A673 (cell line): ENCODE measurements around the gene WDFY4. TPM values are rescaled to one million over a fixed set of nuclear protein-coding genes. Genes with fewer than 3 reads are reported as not detected.

Experiments
- BruUV-seq: library from RNA; stranded (reverse); fragments of 400-500 nt; replicated peaks from 2 replicates; lab custom pipeline; 2021; lab: Mats Ljungman, UMichigan
- CTCF ChIA-PET: fragments of 300-600 bp; sonication (Branson Sonifier 250); formaldehyde crosslinking; loops from one replicate; lab custom pipeline; 2022; ENCODE audit warnings: antibody characterized with exemption; lab: Charles Lee
- POLR2A ChIA-PET: fragments of 300-600 bp; sonication (Branson Sonifier 250); formaldehyde crosslinking; loops from one replicate; lab custom pipeline; 2022; ENCODE audit warnings: antibody characterized with exemption; ENCODE audit not compliant: low non-redundant PET; lab: Charles Lee
- DNase-seq: peaks from one replicate; pipeline ENCODE4 v3.0.0-alpha.2; 2015; ENCODE audit warnings: low spot score
- H3K27ac ChIP-seq: fragments of 200-600 bp; sonication (generic); 2 replicates; pipeline ENCODE4 v1.5.1; 2016; ENCODE audit warnings: mixed run types, low read depth, mild to moderate bottlenecking, mixed read lengths, antibody characterized with exemption, low read length; ENCODE audit not compliant: poor library complexity, severe bottlenecking
- H3K27me3 ChIP-seq: fragments of 200-600 bp; sonication (generic); replicated peaks from 2 replicates; pipeline ENCODE4 v1.6.1; 2017; ENCODE audit warnings: mixed run types, low read depth, mild to moderate bottlenecking, mixed read lengths, antibody characterized with exemption, low read length; ENCODE audit not compliant: insufficient read depth, poor library complexity
- H3K36me3 ChIP-seq: fragments of 200-600 bp; sonication (generic); 2 replicates; pipeline ENCODE4 v1.6.1; 2016; ENCODE audit warnings: mixed run types, mild to moderate bottlenecking, mixed read lengths, antibody characterized with exemption, low read length; ENCODE audit not compliant: insufficient read depth, poor library complexity, severe bottlenecking
- H3K4me1 ChIP-seq: fragments of 200-600 bp; sonication (generic); 2 replicates; pipeline ENCODE4 v1.6.1; 2017; ENCODE audit warnings: mixed run types, mild to moderate bottlenecking, mixed read lengths, antibody characterized with exemption, low read length; ENCODE audit not compliant: insufficient read depth, poor library complexity, severe bottlenecking
- H3K4me3 ChIP-seq: fragments of 200-600 bp; sonication (generic); 2 replicates; pipeline ENCODE4 v1.5.1; 2016; ENCODE audit warnings: low read depth, mixed run types, mild to moderate bottlenecking, mixed read lengths, low read length; ENCODE audit not compliant: poor library complexity, severe bottlenecking
- H3K9me3 ChIP-seq: fragments of 200-600 bp; sonication (generic); 2 replicates; pipeline ENCODE4 v1.6.1; 2016; ENCODE audit warnings: mixed run types, low read depth, mild to moderate bottlenecking, mixed read lengths, antibody characterized with exemption, low read length; ENCODE audit not compliant: poor library complexity, severe bottlenecking
- CTCF ChIP-seq: fragments of 300-800, 200-600 bp; sonication (generic); conservative IDR thresholded peaks from 2 replicates; pipeline ENCODE4 v1.5.1; 2017; ENCODE audit warnings: low read depth, mild to moderate bottlenecking, antibody characterized with exemption, low read length, moderate library complexity, mixed read lengths
- EZH2 ChIP-seq: fragments of 200-600 bp; sonication (generic); IDR thresholded peaks from 2 replicates; pipeline ENCODE4 v1.6.1; 2017; ENCODE audit warnings: borderline replicate concordance, low read depth, mild to moderate bottlenecking, mixed read lengths, antibody characterized with exemption, low read length; ENCODE audit not compliant: poor library complexity, severe bottlenecking
- intact Hi-C: fragments of 100-400 bp; cut with micrococcal nuclease; formaldehyde crosslinking; loops from one replicate; pipeline ENCODE4 v1.10.0; 2022; ENCODE audit not compliant: unreplicated experiment
- total RNA-seq: library from RNA; stranded (reverse); gene quantifications from 2 replicates; pipeline ENCODE4 v1.2.3, GENCODE V29; 2021

WDFY4 gene
- total RNA-seq, 1 experiment from 2014 or later = not detected

GRCh38 chr10:48902096-48902495, 217.4 kb downstream of the WDFY4 start:
- H3K4me3 ChIP-seq = no peak overlapping the region
- H3K36me3 ChIP-seq = no peaks in the 10 kb centered on the region
- no TSS peak for BruUV-seq
- ChIA-PET POLR2A (no interaction called here), CTCF (no interaction called here)
- intact Hi-C loops = no loop called here
- peaks cover 5% of the 10 kb centered on the region for H3K27me3 ChIP-seq
- DNase-seq = no peak
- TF ChIP-seq EZH2 (no peak), CTCF (no peak)
- H3K27ac ChIP-seq = no peak overlapping the region
- no peaks in the 10 kb centered on the region for H3K4me1 ChIP-seq
- H3K9me3 ChIP-seq = no peaks in the 10 kb centered on the region

GRCh38 chr10:48903151-48903550, 218.5 kb downstream of the WDFY4 start:
- DNase-seq = no peak
- Histone ChIP-seq H3K9me3 (no peaks in the 10 kb centered on the region), H3K27me3 (peaks cover 5% of the 10 kb centered on the region), H3K4me3 (no peak overlapping the region), H3K36me3 (no peaks in the 10 kb centered on the region), H3K4me1 (no peaks in the 10 kb centered on the region), H3K27ac (no peak overlapping the region)
- CTCF ChIA-PET = no interaction called here
- intact Hi-C loops = no loop called here
- POLR2A ChIA-PET = no interaction called here
- TF ChIP-seq CTCF (no peak), EZH2 (no peak)
- BruUV-seq = no TSS peak

GRCh38 chr10:48904861-48905260, 220.2 kb downstream of the WDFY4 start:
- Histone ChIP-seq H3K27me3 (peaks cover 5% of the 10 kb centered on the region), H3K27ac (no peak overlapping the region), H3K9me3 (no peaks in the 10 kb centered on the region), H3K4me1 (no peaks in the 10 kb centered on the region), H3K4me3 (no peak overlapping the region), H3K36me3 (no peaks in the 10 kb centered on the region)
- no peak for TF ChIP-seq EZH2
- no peak for TF ChIP-seq CTCF
- intact Hi-C loops = no loop called here
- POLR2A ChIA-PET = no interaction called here
- BruUV-seq = no TSS peak
- CTCF ChIA-PET = no interaction called here
- no peak for DNase-seq
